D721Med (cell line): Measurements from ENCODE around the gene SMYD2.

Experiments
- DNase-seq: peaks from one replicate; pipeline ENCODE4 v3.0.0; 2011; ENCODE audit warnings: low spot score; ENCODE audit not compliant: insufficient read length
- FAIRE-seq: peaks from 2 replicates; lab custom pipeline; 2011; peaks lifted over from hg19 to GRCh38; lab: Jason Lieb, UNC
- CTCF ChIP-seq: IDR thresholded peaks from 2 replicates; pipeline ENCODE4 v1.5.1; 2012; ENCODE audit warnings: mild to moderate bottlenecking, control low read depth; ENCODE audit not compliant: insufficient read depth; ENCODE audit errors: missing control alignments

The SMYD2 gene

GRCh38 chr1:214260561-214261205 is 20.3 kb upstream of the SMYD2 start:
- DNase-seq (no peak), FAIRE-seq (peak; percentile 16)
- no peak for TF ChIP-seq CTCF

GRCh38 chr1:214261206-214262123 is 19.5 kb upstream of the SMYD2 start:
- FAIRE-seq (peak; percentile 84), DNase-seq (no peak)
- TF ChIP-seq CTCF: peak; percentile 99

GRCh38 chr1:214264196-214264595 is 16.8 kb upstream of the SMYD2 start:
- TF ChIP-seq CTCF: no peak
- FAIRE-seq (no peak), DNase-seq (no peak)

- no peak for TF ChIP-seq CTCF
- DNase-seq: no peak
- peak; percentile 32 for FAIRE-seq
These were observed 16.0 kb upstream of the SMYD2 start for GRCh38 chr1:214264976-214265375.

GRCh38 chr1:214270097-214270650 is 10.8 kb upstream of the SMYD2 start:
- TF ChIP-seq CTCF: no peak
- FAIRE-seq (no peak), DNase-seq (no peak)

GRCh38 chr1:214271174-214271858 is 9.6 kb upstream of the SMYD2 start:
- TF ChIP-seq CTCF: no peak
- FAIRE-seq: peak; percentile 32

More at GRCh38 chr1:214271174-214271858, 9.6 kb upstream of the SMYD2 start:
- DNase-seq: no peak
